H4 (cell line): ENCODE results near the gene NECAB2. TPM values are rescaled to one million over a fixed set of nuclear protein-coding genes. Genes with fewer than 3 reads are reported as not detected.
A peak's percentile ranks its signal among the peaks of the same experiment; 100 is the strongest.
"Not testable (repeated sequence)": the region's sequence is repeated elsewhere in the genome, so short reads cannot be mapped to it uniquely, and the experiment has no call there.

Source experiments
- DNase-seq: peaks from one replicate; pipeline ENCODE4 v3.0.0-alpha.2; 2015; ENCODE audit warnings: low spot score
- total RNA-seq: library from RNA; depleted of rRNA; stranded (reverse); fragments of >200 nt; shearing (Covaris generic); gene quantifications from 2 replicates; pipeline ENCODE4 v1.2.3, GENCODE V29; 2014

The NECAB2 gene
- total RNA-seq, 1 experiment from 2014 or later: 0.52 TPM

- DNase-seq: no peak
These were observed 31.4 kb upstream of the NECAB2 start for GRCh38 chr16:83936581-83937165.

GRCh38 chr16:83937267-83937666 is 30.8 kb upstream of the NECAB2 start:
- DNase-seq: no peak

- DNase-seq: no peak
These were observed 29.8 kb upstream of the NECAB2 start for GRCh38 chr16:83937922-83938885.

- DNase-seq: no peak
These were observed 28.7 kb upstream of the NECAB2 start for GRCh38 chr16:83939266-83939855.

GRCh38 chr16:83940119-83940518 is 27.9 kb upstream of the NECAB2 start:
- no peak for DNase-seq

GRCh38 chr16:83940630-83941378 is 27.2 kb upstream of the NECAB2 start:
- DNase-seq: no peak

- DNase-seq: not testable (repeated sequence)
These were observed 26.5 kb upstream of the NECAB2 start for GRCh38 chr16:83941546-83941945.

- no peak for DNase-seq
These were observed 26.0 kb upstream of the NECAB2 start for GRCh38 chr16:83942074-83942473.

GRCh38 chr16:83942815-83943515 is 25.1 kb upstream of the NECAB2 start:
- DNase-seq: no peak

GRCh38 chr16:83943516-83944050 is 24.5 kb upstream of the NECAB2 start:
- no peak for DNase-seq

GRCh38 chr16:83945587-83945986 is 22.5 kb upstream of the NECAB2 start:
- DNase-seq: no peak

GRCh38 chr16:83946154-83946780 is 21.8 kb upstream of the NECAB2 start:
- DNase-seq: no peak

- no peak for DNase-seq
These were observed 21.1 kb upstream of the NECAB2 start for GRCh38 chr16:83946781-83947566.

- no peak for DNase-seq
These were observed 20.3 kb upstream of the NECAB2 start for GRCh38 chr16:83947642-83948234.

- no peak for DNase-seq
These were observed 18.9 kb upstream of the NECAB2 start for GRCh38 chr16:83948914-83949723.

GRCh38 chr16:83949724-83950001 is 18.4 kb upstream of the NECAB2 start:
- no peak for DNase-seq

GRCh38 chr16:83950862-83951399 is 17.1 kb upstream of the NECAB2 start:
- DNase-seq: not testable (repeated sequence)

GRCh38 chr16:83951544-83951943 is 16.5 kb upstream of the NECAB2 start:
- DNase-seq: no peak

- DNase-seq: peak; percentile 81
These were observed 15.5 kb upstream of the NECAB2 start for GRCh38 chr16:83952587-83952939.
